SK-N-MC (cell line): ENCODE results near the gene PPP1R11.
A peak's percentile ranks its signal among the peaks of the same experiment; 100 is the strongest.

Experiments used
- DNase-seq: peaks from one replicate; pipeline ENCODE4 v3.0.0-alpha.2; 2011; ENCODE audit warnings: low read depth, low spot score
- H3K27ac ChIP-seq: fragments of 200-600 bp; sonication (generic); 2 replicates; pipeline ENCODE4 v1.5.1; 2016; ENCODE audit warnings: mixed run types
- H3K36me3 ChIP-seq: fragments of 200-600 bp; sonication (generic); 2 replicates; pipeline ENCODE4 v1.6.1; 2017; ENCODE audit warnings: antibody characterized with exemption, low read length, mixed read lengths; ENCODE audit not compliant: insufficient read depth
- H3K4me3 ChIP-seq: fragments of 200-600 bp; sonication (generic); 2 replicates; pipeline ENCODE4 v1.5.1; 2016
- H3K9ac ChIP-seq: fragments of 200-600 bp; sonication (generic); 2 replicates; pipeline ENCODE4 v1.8.0; 2017; ENCODE audit warnings: mixed run types, mixed read lengths; ENCODE audit not compliant: insufficient read length
- H3K9me3 ChIP-seq: fragments of 200-600 bp; sonication (generic); 2 replicates; pipeline ENCODE4 v1.6.1; 2017; ENCODE audit warnings: low read depth, mild to moderate bottlenecking, antibody characterized with exemption, low read length, moderate library complexity, mixed read lengths
- EZH2 ChIP-seq: fragments of 200-600 bp; sonication (generic); IDR thresholded peaks from one replicate; pipeline ENCODE4 v1.6.1; 2017; ENCODE audit warnings: antibody characterized with exemption
- FOXP2 ChIP-seq: optimal IDR thresholded peaks from 2 replicates; pipeline ENCODE3; 2011; ENCODE audit warnings: mild to moderate bottlenecking, moderate library complexity; ENCODE audit not compliant: insufficient read depth; ENCODE audit errors: extremely low read length, control extremely low read depth
- POLR2AphosphoS5 ChIP-seq: IDR thresholded peaks from 2 replicates; pipeline ENCODE4 v1.6.1; 2012; ENCODE audit warnings: mild to moderate bottlenecking, low read depth, low read length, borderline replicate concordance

Gene PPP1R11

GRCh38 chr6:30053682-30054081 lies 13.3 kb upstream of the PPP1R11 start:
- Histone ChIP-seq H3K4me3 (no peak overlapping the region), H3K9me3 (no peaks in the 10 kb centered on the region), H3K36me3 (peaks cover 3% of the 10 kb centered on the region; the same call in 1 of the 2 replicates), H3K9ac (no peak overlapping the region), H3K27ac (no peak overlapping the region)
- no peak for DNase-seq
- TF ChIP-seq POLR2AphosphoS5 (no peak), FOXP2 (no peak), EZH2 (no peak)

GRCh38 chr6:30055513-30055912 lies 11.5 kb upstream of the PPP1R11 start:
- TF ChIP-seq EZH2 (no peak), FOXP2 (no peak), POLR2AphosphoS5 (no peak)
- Histone ChIP-seq H3K9ac (no peak overlapping the region), H3K4me3 (no peak overlapping the region), H3K9me3 (no peaks in the 10 kb centered on the region), H3K36me3 (peaks cover 3% of the 10 kb centered on the region; the same call in 1 of the 2 replicates), H3K27ac (no peak overlapping the region)
- DNase-seq = no peak

- no peak for TF ChIP-seq EZH2
- TF ChIP-seq POLR2AphosphoS5 = no peak
- no peak for TF ChIP-seq FOXP2
- H3K36me3 ChIP-seq = peaks cover 12% of the 10 kb centered on the region
- no peak for DNase-seq
- H3K9me3 ChIP-seq = no peaks in the 10 kb centered on the region
- H3K9ac ChIP-seq = peak overlapping the region; percentile 97
- peak overlapping the region; percentile 43 for H3K27ac ChIP-seq
- peak overlapping the region; percentile 94 for H3K4me3 ChIP-seq
Measured at GRCh38 chr6:30060606-30061091, 6.3 kb upstream of the PPP1R11 start.

DNA sequence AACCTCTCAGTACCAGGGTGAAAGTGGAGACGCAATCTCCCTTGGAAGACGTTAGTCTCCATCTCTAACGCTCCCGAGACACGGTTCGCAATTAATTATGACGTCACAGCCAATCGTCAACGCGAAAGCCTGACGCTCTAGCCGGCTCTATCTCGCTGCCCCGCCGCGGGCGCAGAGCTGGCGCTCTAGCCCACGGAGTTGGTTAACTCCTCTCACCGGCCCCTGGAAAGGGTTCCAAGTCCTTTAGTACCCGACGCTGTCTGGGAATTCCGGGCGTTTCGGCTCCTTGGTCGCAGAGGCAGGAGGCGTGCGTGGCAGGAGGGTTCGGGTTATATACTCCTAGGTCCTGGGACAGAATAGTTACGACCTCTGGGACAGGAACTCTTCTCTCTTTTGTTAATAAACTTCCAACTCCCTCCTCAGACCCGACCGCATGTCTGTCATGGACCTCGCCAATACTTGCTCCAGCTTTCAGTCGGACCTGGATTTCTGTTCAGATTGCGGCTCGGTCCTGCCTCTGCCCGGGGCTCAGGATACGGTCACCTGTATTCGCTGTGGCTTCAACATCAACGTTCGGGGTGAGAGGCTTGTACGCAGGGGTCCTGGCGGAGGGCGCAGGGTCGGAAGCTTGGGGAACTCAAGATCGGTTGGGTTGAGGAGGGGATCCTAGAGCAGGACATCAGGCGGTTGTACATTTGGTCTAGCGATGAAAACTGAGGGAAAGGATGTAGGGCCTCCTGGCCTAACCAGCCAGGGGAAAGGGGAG lies 5.7 kb upstream of the PPP1R11 start, which contains the start of gene POLR1H:
Gene POLR1H (plus strand): TSS at position 174 of the 766 bp plus-strand sequence. CDS start 260 bp downstream, at position 434.
- H3K27ac ChIP-seq = peak within 1 kb of the TSS; percentile 43

GRCh38 chr6:30061858-30062458 lies 5.0 kb upstream of the PPP1R11 start:
- no peak for DNase-seq
- Histone ChIP-seq H3K4me3 (peak overlapping the region; percentile 94), H3K9me3 (no peaks in the 10 kb centered on the region), H3K36me3 (peaks cover 12% of the 10 kb centered on the region), H3K9ac (peak overlapping the region; percentile 95), H3K27ac (peak overlapping the region; percentile 40; the same call in 1 of the 2 replicates)
- no peak for TF ChIP-seq FOXP2
- no peak for TF ChIP-seq EZH2
- no peak for TF ChIP-seq POLR2AphosphoS5

More for the DNA sequence above, 5.7 kb upstream of the PPP1R11 start, which contains the start of gene POLR1H:
- TF ChIP-seq POLR2AphosphoS5 = peak; percentile 96
- no peak for TF ChIP-seq FOXP2
- TF ChIP-seq EZH2 = no peak
- Histone ChIP-seq H3K36me3 (peaks cover 12% of the 10 kb centered on the region), H3K4me3 (peak within 1 kb of the TSS; percentile 94), H3K9ac (peak within 1 kb of the TSS; percentile 97), H3K9me3 (no peaks in the 10 kb centered on the region)
- peak; percentile 82 for DNase-seq

GRCh38 chr6:30062471-30063178 lies 4.4 kb upstream of the PPP1R11 start:
- Histone ChIP-seq H3K9ac (peak overlapping the region; percentile 95), H3K36me3 (peaks cover 12% of the 10 kb centered on the region), H3K27ac (no peak overlapping the region), H3K9me3 (no peaks in the 10 kb centered on the region), H3K4me3 (peak overlapping the region; percentile 94)
- DNase-seq = no peak
- no peak for TF ChIP-seq FOXP2
- TF ChIP-seq EZH2 = no peak

- TF ChIP-seq POLR2AphosphoS5 = no peak
- no peak for TF ChIP-seq FOXP2
- no peak for TF ChIP-seq EZH2
Measured at GRCh38 chr6:30063315-30063714, 3.7 kb upstream of the PPP1R11 start.

GRCh38 chr6:30066082-30066481 lies 916 bp upstream of the PPP1R11 start:
- DNase-seq = no peak
- no peak for TF ChIP-seq POLR2AphosphoS5
- TF ChIP-seq FOXP2 = no peak
- TF ChIP-seq EZH2 = no peak

More at GRCh38 chr6:30063315-30063714, 3.7 kb upstream of the PPP1R11 start:
- no peaks in the 10 kb centered on the region for H3K9me3 ChIP-seq
- H3K27ac ChIP-seq = no peak overlapping the region
- no peak overlapping the region for H3K9ac ChIP-seq
- DNase-seq = no peak
- H3K4me3 ChIP-seq = no peak overlapping the region
- peaks cover 9% of the 10 kb centered on the region for H3K36me3 ChIP-seq

More at GRCh38 chr6:30066082-30066481, 916 bp upstream of the PPP1R11 start:
- peak overlapping the region; percentile 82 for H3K27ac ChIP-seq
- peak overlapping the region; percentile 81 for H3K4me3 ChIP-seq
- H3K36me3 ChIP-seq = peaks cover 14% of the 10 kb centered on the region
- H3K9ac ChIP-seq = peak overlapping the region; percentile 83
- no peaks in the 10 kb centered on the region for H3K9me3 ChIP-seq
